NB4 (cell line): ENCODE measurements around the gene RASA3.
"Not testable (repeated sequence)": the region's sequence is repeated elsewhere in the genome, so short reads cannot be mapped to it uniquely, and the experiment has no call there.

Source experiments
- DNase-seq: peaks from one replicate; pipeline ENCODE4 v3.0.0; 2010; ENCODE audit warnings: low read depth
- H3K4me3 ChIP-seq: one replicate; pipeline ENCODE4 v1.5.1; 2011; ENCODE audit warnings: mild to moderate bottlenecking, low read depth, low read length, moderate library complexity
- CTCF ChIP-seq: IDR thresholded peaks from one replicate; pipeline ENCODE4 v1.5.1; 2012; ENCODE audit warnings: low read depth, low read length
- MAX ChIP-seq: IDR thresholded peaks from 2 replicates; pipeline ENCODE4 v1.6.1; 2011; ENCODE audit warnings: low read depth, low read length
- MYC ChIP-seq: IDR thresholded peaks from 2 replicates; pipeline ENCODE4 v1.6.1; 2011; ENCODE audit warnings: low read depth, low read length
- POLR2A ChIP-seq: IDR thresholded peaks from 2 replicates; pipeline ENCODE4 v1.6.1; 2011; ENCODE audit warnings: mild to moderate bottlenecking; ENCODE audit not compliant: insufficient read length; ENCODE audit errors: extremely low read depth

Gene RASA3

GRCh38 chr13:114121031-114121430, 11.4 kb downstream of the RASA3 start:
- DNase-seq, result no peak
- H3K4me3 ChIP-seq, result no peak overlapping the region

GRCh38 chr13:114120591-114121011, 11.8 kb downstream of the RASA3 start:
- TF ChIP-seq MAX (no peak), POLR2A (no peak), CTCF (no peak)
- no peak overlapping the region for H3K4me3 ChIP-seq
- no peak for DNase-seq

More at GRCh38 chr13:114121031-114121430, 11.4 kb downstream of the RASA3 start:
- TF ChIP-seq CTCF, result no peak
- TF ChIP-seq MAX, result no peak
- TF ChIP-seq MYC, result no peak
- no peak for TF ChIP-seq POLR2A

GRCh38 chr13:114119196-114119595, 13.2 kb downstream of the RASA3 start:
- no peak for DNase-seq
- H3K4me3 ChIP-seq, result no peak overlapping the region
- TF ChIP-seq POLR2A, result no peak
- TF ChIP-seq MYC, result no peak
- TF ChIP-seq MAX, result no peak
- TF ChIP-seq CTCF, result no peak

- DNase-seq, result no peak
- no peak overlapping the region for H3K4me3 ChIP-seq
- no peak for TF ChIP-seq POLR2A
- TF ChIP-seq MYC, result no peak
- TF ChIP-seq CTCF, result no peak
- TF ChIP-seq MAX, result no peak
Measured at GRCh38 chr13:114118511-114119123, 13.8 kb downstream of the RASA3 start.

GRCh38 chr13:114118086-114118485, 14.3 kb downstream of the RASA3 start:
- no peak overlapping the region for H3K4me3 ChIP-seq
- TF ChIP-seq CTCF (no peak), MYC (no peak), MAX (no peak), POLR2A (no peak)
- no peak for DNase-seq

GRCh38 chr13:114117341-114117874, 15.0 kb downstream of the RASA3 start:
- H3K4me3 ChIP-seq, DNase-seq: not testable (repeated sequence)
